ENCODE results near the gene TNFRSF6B.

TNFRSF6B gene

GRCh38 chr20:63731410-63731809 lies 35.0 kb downstream of the TNFRSF6B start:
- Histone ChIP-seq H3K9me3 (ENCODE audit: control extremely low read depth in 1 of 5, control insufficient read depth in 4 of 5, insufficient read depth in 2 of 5, low read depth in 1 of 5, low read length in 4 of 5) (no peaks in the 10 kb centered on the region), H3K4me1 (ENCODE audit: control extremely low read depth in 1 of 4, control insufficient read depth in 4 of 4, insufficient read depth in 4 of 4, low read length in 3 of 4) (peaks cover 0 to 35% (median 21%) of the 10 kb centered on the region in 4 experiments), H3K27me3 (replicated peaks in 2 of 5; ENCODE audit: control insufficient read depth in 4 of 5, insufficient read depth in 5 of 5, low read length in 4 of 5) (no peaks in the 10 kb centered on the region), H3K27ac (ENCODE audit: insufficient read depth in 1 of 2, low read depth in 1 of 2, low read length in 2 of 2, poor library complexity in 1 of 2, severe bottlenecking in 2 of 2) (no peak overlapping the region), H3K4me3 (ENCODE audit: control insufficient read depth in 1 of 7, extremely low read depth in 1 of 7, insufficient read depth in 4 of 7, low read depth in 2 of 7, low read length in 6 of 7) (no peak overlapping the region), H3K36me3 (ENCODE audit: control insufficient read depth in 4 of 4, insufficient read depth in 4 of 4, low read length in 3 of 4) (peaks cover 4 to 41% (median 21%) of the 10 kb centered on the region in 4 experiments)
- POLR2A ChIA-PET = no interaction called here
- WGBS (ENCODE audit: insufficient coverage) = 100% methylated on average over 1 of the region's 5 CpGs
- no peak for DNase-seq
- CTCF ChIA-PET = no interaction called here

GRCh38 chr20:63732118-63733095 lies 36.0 kb downstream of the TNFRSF6B start:
- WGBS (ENCODE audit: insufficient coverage) = 87% methylated on average over 27 of the region's 38 CpGs
- POLR2A ChIA-PET = no interaction called here
- H3K36me3 ChIP-seq (ENCODE audit: control insufficient read depth in 4 of 4, insufficient read depth in 4 of 4, low read length in 3 of 4) = peaks cover 2 to 41% (median 20%) of the 10 kb centered on the region in 4 experiments
- H3K27me3 ChIP-seq (replicated peaks in 2 of 5; ENCODE audit: control insufficient read depth in 4 of 5, insufficient read depth in 5 of 5, low read length in 4 of 5) = no peaks in the 10 kb centered on the region
- CTCF ChIA-PET = no interaction called here
- H3K27ac ChIP-seq (ENCODE audit: insufficient read depth in 1 of 2, low read depth in 1 of 2, low read length in 2 of 2, poor library complexity in 1 of 2, severe bottlenecking in 2 of 2) = no peak overlapping the region
- H3K4me3 ChIP-seq (ENCODE audit: control insufficient read depth in 1 of 7, extremely low read depth in 1 of 7, insufficient read depth in 4 of 7, low read depth in 2 of 7, low read length in 6 of 7) = no peak overlapping the region
- H3K4me1 ChIP-seq (ENCODE audit: control extremely low read depth in 1 of 4, control insufficient read depth in 4 of 4, insufficient read depth in 4 of 4, low read length in 3 of 4) = peaks cover 0 to 44% (median 28%) of the 10 kb centered on the region in 4 experiments
- no peak for DNase-seq
- H3K9me3 ChIP-seq (ENCODE audit: control extremely low read depth in 1 of 5, control insufficient read depth in 4 of 5, insufficient read depth in 2 of 5, low read depth in 1 of 5, low read length in 4 of 5) = no peaks in the 10 kb centered on the region

GRCh38 chr20:63733117-63733516 lies 36.7 kb downstream of the TNFRSF6B start:
- DNase-seq = no peak
- CTCF ChIA-PET = interaction anchor here (1.1 kb wide), 1 partner anchor 17 kb away, joined by 4 read pairs; no protein-coding TSS in a partner anchor
- Histone ChIP-seq H3K4me1 (ENCODE audit: control extremely low read depth in 1 of 4, control insufficient read depth in 4 of 4, insufficient read depth in 4 of 4, low read length in 3 of 4) (peaks cover 0 to 45% (median 31%) of the 10 kb centered on the region in 4 experiments), H3K36me3 (ENCODE audit: control insufficient read depth in 4 of 4, insufficient read depth in 4 of 4, low read length in 3 of 4) (peaks cover 2 to 41% (median 20%) of the 10 kb centered on the region in 4 experiments), H3K27ac (ENCODE audit: insufficient read depth in 1 of 2, low read depth in 1 of 2, low read length in 2 of 2, poor library complexity in 1 of 2, severe bottlenecking in 2 of 2) (no peak overlapping the region), H3K27me3 (replicated peaks in 2 of 5; ENCODE audit: control insufficient read depth in 4 of 5, insufficient read depth in 5 of 5, low read length in 4 of 5) (no peaks in the 10 kb centered on the region), H3K4me3 (ENCODE audit: control insufficient read depth in 1 of 7, extremely low read depth in 1 of 7, insufficient read depth in 4 of 7, low read depth in 2 of 7, low read length in 6 of 7) (no peak overlapping the region), H3K9me3 (ENCODE audit: control extremely low read depth in 1 of 5, control insufficient read depth in 4 of 5, insufficient read depth in 2 of 5, low read depth in 1 of 5, low read length in 4 of 5) (no peaks in the 10 kb centered on the region)
- POLR2A ChIA-PET = no interaction called here
- over 99% methylated on average over 13 of the region's 13 CpGs for WGBS (ENCODE audit: insufficient coverage)

DNA sequence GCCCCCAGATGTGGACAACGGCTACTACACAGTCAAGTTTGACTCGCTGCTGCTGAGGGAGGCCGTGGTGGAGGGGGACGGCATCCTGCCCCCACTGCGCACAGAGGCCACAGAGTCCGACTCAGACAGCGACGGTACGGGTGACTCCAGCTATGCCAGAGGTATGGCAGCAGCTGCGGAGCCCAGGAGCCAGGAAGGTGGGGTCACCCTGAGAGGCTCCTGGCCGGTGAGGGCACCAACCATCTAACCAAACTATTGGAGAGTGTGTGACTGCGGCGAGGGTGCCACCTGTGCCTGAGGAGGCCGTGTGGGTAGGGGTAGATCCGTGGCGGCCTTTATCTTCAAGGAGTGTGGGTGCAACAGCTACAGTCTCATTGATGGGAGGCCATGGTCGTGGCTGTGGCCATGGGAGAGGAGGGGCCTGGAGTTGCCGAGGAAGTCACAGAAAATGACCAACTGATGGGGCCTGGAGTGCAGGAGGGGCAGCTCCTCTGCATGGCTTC lies 37.2 kb downstream of the TNFRSF6B start:
- ChIA-PET POLR2A (no interaction called here), CTCF (interaction anchor here (0.9 to 1.1 kb wide), 2 partner anchors 10 to 18 kb away, joined by 3 to 4 read pairs; no protein-coding TSS in a partner anchor)
- no peaks in the 10 kb centered on the region for H3K9me3 ChIP-seq (ENCODE audit: control extremely low read depth in 1 of 5, control insufficient read depth in 4 of 5, insufficient read depth in 2 of 5, low read depth in 1 of 5, low read length in 4 of 5)
- H3K4me1 ChIP-seq (ENCODE audit: control extremely low read depth in 1 of 4, control insufficient read depth in 4 of 4, insufficient read depth in 4 of 4, low read length in 3 of 4) = peaks cover 0 to 45% (median 32%) of the 10 kb centered on the region in 4 experiments
- peaks cover 0 to 3% (median 0%) of the 10 kb centered on the region in 5 experiments for H3K27me3 ChIP-seq (replicated peaks in 2 of 5; ENCODE audit: control insufficient read depth in 4 of 5, insufficient read depth in 5 of 5, low read length in 4 of 5)
- no peak overlapping the region for H3K4me3 ChIP-seq (ENCODE audit: control insufficient read depth in 1 of 7, extremely low read depth in 1 of 7, insufficient read depth in 4 of 7, low read depth in 2 of 7, low read length in 6 of 7)
- H3K27ac ChIP-seq (ENCODE audit: insufficient read depth in 1 of 2, low read depth in 1 of 2, low read length in 2 of 2, poor library complexity in 1 of 2, severe bottlenecking in 2 of 2) = no peak overlapping the region
- DNase-seq = no peak
- WGBS (ENCODE audit: insufficient coverage) = 96% methylated on average over 13 of the region's 18 CpGs
- peaks cover 2 to 41% (median 20%) of the 10 kb centered on the region in 4 experiments for H3K36me3 ChIP-seq (ENCODE audit: control insufficient read depth in 4 of 4, insufficient read depth in 4 of 4, low read length in 3 of 4)

GRCh38 chr20:63734111-63734945 lies 37.9 kb downstream of the TNFRSF6B start:
- H3K4me1 ChIP-seq (ENCODE audit: control extremely low read depth in 1 of 4, control insufficient read depth in 4 of 4, insufficient read depth in 4 of 4, low read length in 3 of 4) = peaks cover 0 to 51% (median 34%) of the 10 kb centered on the region in 4 experiments
- POLR2A ChIA-PET = no interaction called here
- no peak for DNase-seq
- H3K27ac ChIP-seq (ENCODE audit: insufficient read depth in 1 of 2, low read depth in 1 of 2, low read length in 2 of 2, poor library complexity in 1 of 2, severe bottlenecking in 2 of 2) = no peak overlapping the region
- no peaks in the 10 kb centered on the region for H3K9me3 ChIP-seq (ENCODE audit: control extremely low read depth in 1 of 5, control insufficient read depth in 4 of 5, insufficient read depth in 2 of 5, low read depth in 1 of 5, low read length in 4 of 5)
- CTCF ChIA-PET = interaction anchor here (0.9 to 1.1 kb wide), 3 partner anchors 11 to 41 kb away, joined by 3 to 4 read pairs (median 4); no protein-coding TSS in a partner anchor
- no peak overlapping the region for H3K4me3 ChIP-seq (ENCODE audit: control insufficient read depth in 1 of 7, extremely low read depth in 1 of 7, insufficient read depth in 4 of 7, low read depth in 2 of 7, low read length in 6 of 7)
- peaks cover 0 to 5% (median 0%) of the 10 kb centered on the region in 5 experiments for H3K27me3 ChIP-seq (replicated peaks in 2 of 5; ENCODE audit: control insufficient read depth in 4 of 5, insufficient read depth in 5 of 5, low read length in 4 of 5)
- 93% methylated on average over 23 of the region's 25 CpGs for WGBS (ENCODE audit: insufficient coverage)
- H3K36me3 ChIP-seq (ENCODE audit: control insufficient read depth in 4 of 4, insufficient read depth in 4 of 4, low read length in 3 of 4) = peaks cover 2 to 41% (median 20%) of the 10 kb centered on the region in 4 experiments

GRCh38 chr20:63734946-63735858 lies 38.8 kb downstream of the TNFRSF6B start:
- H3K4me1 ChIP-seq (ENCODE audit: control extremely low read depth in 1 of 4, control insufficient read depth in 4 of 4, insufficient read depth in 4 of 4, low read length in 3 of 4) = peaks cover 0 to 47% (median 34%) of the 10 kb centered on the region in 4 experiments
- 96% methylated on average over 48 of the region's 48 CpGs for WGBS (ENCODE audit: insufficient coverage)
- DNase-seq = no peak
- CTCF ChIA-PET = interaction anchor here (0.7 to 1.0 kb wide), 3 partner anchors 27 to 74 kb away, joined by 3 to 5 read pairs (median 4); partner anchors contain the start of genes ARFRP1 and ZGPAT
- no peak overlapping the region for H3K4me3 ChIP-seq (ENCODE audit: control insufficient read depth in 1 of 7, extremely low read depth in 1 of 7, insufficient read depth in 4 of 7, low read depth in 2 of 7, low read length in 6 of 7)
- no peaks in the 10 kb centered on the region for H3K9me3 ChIP-seq (ENCODE audit: control extremely low read depth in 1 of 5, control insufficient read depth in 4 of 5, insufficient read depth in 2 of 5, low read depth in 1 of 5, low read length in 4 of 5)
- peaks cover 2 to 34% (median 20%) of the 10 kb centered on the region in 4 experiments for H3K36me3 ChIP-seq (ENCODE audit: control insufficient read depth in 4 of 4, insufficient read depth in 4 of 4, low read length in 3 of 4)
- POLR2A ChIA-PET = no interaction called here
- peaks cover 0 to 5% (median 0%) of the 10 kb centered on the region in 5 experiments for H3K27me3 ChIP-seq (replicated peaks in 2 of 5; ENCODE audit: control insufficient read depth in 4 of 5, insufficient read depth in 5 of 5, low read length in 4 of 5)
- H3K27ac ChIP-seq (ENCODE audit: insufficient read depth in 1 of 2, low read depth in 1 of 2, low read length in 2 of 2, poor library complexity in 1 of 2, severe bottlenecking in 2 of 2) = no peak overlapping the region

All from common myeloid progenitor, CD34-positive (primary cell).